Sigmoid colon (tissue), 7 donors: ENCODE data around the gene CCDC63. TPM values are rescaled to one million over a fixed set of nuclear protein-coding genes. Genes with fewer than 3 reads are reported as not detected.

Source experiments
- DNase-seq: peaks from one replicate; pipeline ENCODE4 v3.0.0-alpha.2; 2019
- H3K27ac ChIP-seq, 4 donors: fragments of 200-600 bp; sonication (generic); one replicate each; pipeline ENCODE4 v1.5.1; 2016 to 2019; ENCODE audit warnings: mild to moderate bottlenecking in 1 of 4
- H3K27me3 ChIP-seq, 3 donors: fragments of 200-600 bp; sonication (generic); one replicate each; pipeline ENCODE4 v1.5.1; 2019; ENCODE audit warnings: mild to moderate bottlenecking in 1 of 3
- H3K36me3 ChIP-seq, 4 donors: fragments of 200-600 bp; sonication (generic); one replicate each; pipeline ENCODE4 v1.5.1; 2016 to 2019
- H3K4me1 ChIP-seq, 4 donors: fragments of 200-600 bp; sonication (generic); one replicate each; pipeline ENCODE4 v1.5.1; 2017 to 2019
- H3K4me3 ChIP-seq, 4 donors: fragments of 200-600 bp; sonication (generic); one replicate each; pipeline ENCODE4 v1.5.1; 2017 to 2019; ENCODE audit warnings: mild to moderate bottlenecking in 2 of 4, moderate library complexity in 1 of 4
- H3K9me3 ChIP-seq, 4 donors: fragments of 200-600 bp in 3 of 4; sonication (generic) in 3 of 4; one replicate each; pipeline versions ENCODE4 v1.5.1 to v1.6.1; 2013 to 2019
- CTCF ChIP-seq, 4 experiments: fragments of 450-650 bp in 3 of 4; fragments of 200-600 bp in 1 of 4; IDR thresholded peaks; one replicate each; pipeline ENCODE4 v1.5.1; 2016 to 2019; ENCODE audit warnings: antibody characterized with exemption in 4 of 4, mild to moderate bottlenecking in 3 of 4, moderate library complexity in 2 of 4
- EP300 ChIP-seq, 4 donors: sonication (generic); formaldehyde crosslinking; IDR thresholded peaks; one replicate each; pipeline ENCODE4 v1.6.1; 2017; ENCODE audit warnings: antibody characterized with exemption in 4 of 4
- POLR2A ChIP-seq, 2 donors: fragments of 450-650 bp; IDR thresholded peaks; one replicate each; pipeline ENCODE4 v1.6.1; 2016; ENCODE audit warnings: antibody characterized with exemption in 2 of 2, mild to moderate bottlenecking in 2 of 2, moderate library complexity in 2 of 2
- POLR2AphosphoS5 ChIP-seq, 4 donors: sonication (generic); formaldehyde crosslinking; IDR thresholded peaks; one replicate each; pipeline ENCODE4 v1.6.1; 2017; ENCODE audit warnings: antibody characterized with exemption in 4 of 4
- WGBS, 2 donors: extraction: QIAGEN DNeasy Blood & Tissue Kit; methylation state at CpG; one replicate each; pipeline ENCODE4 v1.1.7; 2013; 5-methylcytosine and 5-hydroxymethylcytosine counted together
- intact Hi-C: fragments of 100-400 bp; cut with DNase I; formaldehyde crosslinking; loops from one replicate; pipeline ENCODE4 v1.15.1; 2023
- polyA plus RNA-seq, 3 donors: library from polyadenylated mRNA; stranded (reverse); fragments of 200-250 nt; gene quantifications; one replicate each; pipeline ENCODE4 v1.2.3, GENCODE V29; 2013
- total RNA-seq, 4 donors: library from RNA; depleted of rRNA; stranded (reverse); fragments of >200 nt; gene quantifications; one replicate each; pipeline ENCODE4 v1.1.0, GENCODE V29; 2016
- donor health status: healthy with polysubstance abuse.
- donor health status: Bipolar disorder and iron deficiency.
- donor health status: healthy.

CCDC63 gene
- total and polyA plus RNA-seq, 7 donors = not detected

- TF ChIP-seq EP300 (IDR thresholded peaks at IDR 0.05) (no peak), POLR2AphosphoS5 (IDR thresholded peaks at IDR 0.05) (no peak), CTCF (IDR thresholded peaks at IDR 0.05) (no peak), POLR2A (IDR thresholded peaks at IDR 0.05) (no peak)
- Histone ChIP-seq H3K36me3 (no peaks in the 10 kb centered on the region), H3K4me3 (no peak overlapping the region), H3K27ac (no peak overlapping the region), H3K27me3 (no peaks in the 10 kb centered on the region), H3K9me3 (no peaks in the 10 kb centered on the region), H3K4me1 (no peaks in the 10 kb centered on the region)
- DNase-seq = no peak
- intact Hi-C loops = loop anchor here (5.0 to 10.0 kb wide), 3 partner anchors 87 to 375 kb away; partner anchors contain the start of genes ARPC3, PPP1CC and TCTN1
- WGBS, 2 donors = 81 to 91% methylated on average over 10 of the region's 10 CpGs
Observed at GRCh38 chr12:110829308-110829707, 17.5 kb upstream of the CCDC63 start.

- Histone ChIP-seq H3K27me3 (no peaks in the 10 kb centered on the region), H3K9me3 (no peaks in the 10 kb centered on the region), H3K4me1 (no peaks in the 10 kb centered on the region), H3K36me3 (no peaks in the 10 kb centered on the region), H3K27ac (no peak overlapping the region), H3K4me3 (no peak overlapping the region)
- intact Hi-C loops = no loop called here
- TF ChIP-seq EP300 (IDR thresholded peaks at IDR 0.05) (no peak), POLR2AphosphoS5 (IDR thresholded peaks at IDR 0.05) (no peak), CTCF (IDR thresholded peaks at IDR 0.05) (no peak), POLR2A (IDR thresholded peaks at IDR 0.05) (no peak)
- 81 to 88% methylated on average over 4 of the region's 4 CpGs for WGBS, 2 donors
- no peak for DNase-seq
Observed at GRCh38 chr12:110836291-110836690, 10.5 kb upstream of the CCDC63 start.

- H3K36me3 ChIP-seq = no peaks in the 10 kb centered on the region
- no peaks in the 10 kb centered on the region for H3K9me3 ChIP-seq
- H3K27me3 ChIP-seq = no peaks in the 10 kb centered on the region
- DNase-seq = no peak
- intact Hi-C loops = no loop called here
- TF ChIP-seq POLR2A (IDR thresholded peaks at IDR 0.05) (no peak), CTCF (IDR thresholded peaks at IDR 0.05) (no peak), EP300 (IDR thresholded peaks at IDR 0.05) (no peak), POLR2AphosphoS5 (IDR thresholded peaks at IDR 0.05) (no peak)
- H3K4me1 ChIP-seq = peaks cover 0 to 8% (median 6%) of the 10 kb centered on the region in 4 donors
- no peak overlapping the region for H3K27ac ChIP-seq
- WGBS, 2 donors = 66 to 72% methylated on average over 6 of the region's 6 CpGs
- H3K4me3 ChIP-seq = no peak overlapping the region
Observed at GRCh38 chr12:110841007-110841406, 5.8 kb upstream of the CCDC63 start.

GRCh38 chr12:110844131-110844530 lies 2.7 kb upstream of the CCDC63 start:
- TF ChIP-seq CTCF (IDR thresholded peaks at IDR 0.05) (no peak), POLR2AphosphoS5 (IDR thresholded peaks at IDR 0.05) (no peak), EP300 (IDR thresholded peaks at IDR 0.05) (no peak), POLR2A (IDR thresholded peaks at IDR 0.05) (no peak)
- intact Hi-C loops = no loop called here
- Histone ChIP-seq H3K27me3 (no peaks in the 10 kb centered on the region), H3K4me1 (peaks cover 0 to 16% (median 14%) of the 10 kb centered on the region in 4 donors), H3K36me3 (no peaks in the 10 kb centered on the region), H3K27ac (no peak overlapping the region), H3K9me3 (no peaks in the 10 kb centered on the region), H3K4me3 (no peak overlapping the region)
- 56 to 61% methylated on average over 3 of the region's 3 CpGs for WGBS, 2 donors
- no peak for DNase-seq
